ENCODE results near the gene SLC28A2. TPM values are rescaled to one million over a fixed set of nuclear protein-coding genes. Genes with fewer than 3 reads are reported as not detected.

The SLC28A2 gene
- total RNA-seq, 1 experiment from 2014 or later, result 0.23 TPM

DNA sequence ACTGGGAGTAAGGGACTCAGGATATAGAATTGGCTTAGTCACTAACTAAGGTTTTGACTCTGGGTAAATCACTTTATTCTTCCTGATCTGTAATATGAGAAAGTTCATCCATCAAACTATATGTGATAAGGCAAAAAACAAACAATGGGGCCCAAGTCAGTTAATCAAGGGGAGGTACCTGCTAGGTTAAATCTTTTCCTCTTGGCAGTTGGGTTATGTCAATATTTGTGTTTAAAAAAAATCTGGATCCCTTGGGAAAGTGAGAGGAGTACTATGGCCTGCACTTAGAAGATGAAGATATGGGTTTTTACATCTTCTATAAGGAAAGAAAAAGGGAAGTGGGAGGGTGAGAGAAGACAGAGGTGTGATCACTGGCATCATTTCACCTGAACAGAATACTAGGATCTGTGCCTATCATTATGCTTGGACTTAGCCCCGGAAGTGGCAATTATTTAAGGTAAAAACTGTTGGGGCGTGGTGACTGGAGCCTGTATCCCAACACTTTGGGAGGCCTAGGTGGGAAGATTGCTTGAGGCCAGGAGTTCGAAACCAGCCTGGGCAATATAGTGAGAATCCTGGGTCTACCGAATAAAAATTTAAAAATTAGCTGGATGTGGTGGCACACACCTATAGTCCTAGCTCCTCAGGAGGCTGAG is 2.8 kb upstream of the SLC28A2 start:
- in situ Hi-C loops (cut with HindIII; ENCODE audit: low pct_unique_long_range_greater_than_20kb, low sequenced_read_pairs) (no loop called here), intact Hi-C loops (cut with micrococcal nuclease; ENCODE audit: unreplicated experiment) (no loop called here)
- DNase-seq (ENCODE audit: low read depth, low spot score), result no peak
- no peaks in the 10 kb centered on the region for H3K27me3 ChIP-seq (ENCODE audit: control insufficient read depth, insufficient read depth, low read length)
- TF ChIP-seq TCF7L2 (IDR thresholded peaks at IDR 0.05; ENCODE audit: low read depth, low read length) (no peak), SIN3A (IDR thresholded peaks at IDR 0.05; ENCODE audit: borderline replicate concordance, insufficient read depth, low read depth, low read length) (no peak), POLR2AphosphoS5 (IDR thresholded peaks at IDR 0.05; ENCODE audit: low read depth, low read length) (no peak)
- TF ChIP-seq, protein P1, sequence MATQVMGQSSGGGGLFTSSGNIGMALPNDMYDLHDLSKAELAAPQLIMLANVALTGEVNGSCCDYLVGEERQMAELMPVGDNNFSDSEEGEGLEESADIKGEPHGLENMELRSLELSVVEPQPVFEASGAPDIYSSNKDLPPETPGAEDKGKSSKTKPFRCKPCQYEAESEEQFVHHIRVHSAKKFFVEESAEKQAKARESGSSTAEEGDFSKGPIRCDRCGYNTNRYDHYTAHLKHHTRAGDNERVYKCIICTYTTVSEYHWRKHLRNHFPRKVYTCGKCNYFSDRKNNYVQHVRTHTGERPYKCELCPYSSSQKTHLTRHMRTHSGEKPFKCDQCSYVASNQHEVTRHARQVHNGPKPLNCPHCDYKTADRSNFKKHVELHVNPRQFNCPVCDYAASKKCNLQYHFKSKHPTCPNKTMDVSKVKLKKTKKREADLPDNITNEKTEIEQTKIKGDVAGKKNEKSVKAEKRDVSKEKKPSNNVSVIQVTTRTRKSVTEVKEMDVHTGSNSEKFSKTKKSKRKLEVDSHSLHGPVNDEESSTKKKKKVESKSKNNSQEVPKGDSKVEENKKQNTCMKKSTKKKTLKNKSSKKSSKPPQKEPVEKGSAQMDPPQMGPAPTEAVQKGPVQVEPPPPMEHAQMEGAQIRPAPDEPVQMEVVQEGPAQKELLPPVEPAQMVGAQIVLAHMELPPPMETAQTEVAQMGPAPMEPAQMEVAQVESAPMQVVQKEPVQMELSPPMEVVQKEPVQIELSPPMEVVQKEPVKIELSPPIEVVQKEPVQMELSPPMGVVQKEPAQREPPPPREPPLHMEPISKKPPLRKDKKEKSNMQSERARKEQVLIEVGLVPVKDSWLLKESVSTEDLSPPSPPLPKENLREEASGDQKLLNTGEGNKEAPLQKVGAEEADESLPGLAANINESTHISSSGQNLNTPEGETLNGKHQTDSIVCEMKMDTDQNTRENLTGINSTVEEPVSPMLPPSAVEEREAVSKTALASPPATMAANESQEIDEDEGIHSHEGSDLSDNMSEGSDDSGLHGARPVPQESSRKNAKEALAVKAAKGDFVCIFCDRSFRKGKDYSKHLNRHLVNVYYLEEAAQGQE (IDR thresholded peaks at IDR 0.05; ENCODE audit: insufficient read depth in 1 of 2, low read depth in 2 of 2, low read length in 1 of 2), result no peak
- TF ChIP-seq, protein P2, sequence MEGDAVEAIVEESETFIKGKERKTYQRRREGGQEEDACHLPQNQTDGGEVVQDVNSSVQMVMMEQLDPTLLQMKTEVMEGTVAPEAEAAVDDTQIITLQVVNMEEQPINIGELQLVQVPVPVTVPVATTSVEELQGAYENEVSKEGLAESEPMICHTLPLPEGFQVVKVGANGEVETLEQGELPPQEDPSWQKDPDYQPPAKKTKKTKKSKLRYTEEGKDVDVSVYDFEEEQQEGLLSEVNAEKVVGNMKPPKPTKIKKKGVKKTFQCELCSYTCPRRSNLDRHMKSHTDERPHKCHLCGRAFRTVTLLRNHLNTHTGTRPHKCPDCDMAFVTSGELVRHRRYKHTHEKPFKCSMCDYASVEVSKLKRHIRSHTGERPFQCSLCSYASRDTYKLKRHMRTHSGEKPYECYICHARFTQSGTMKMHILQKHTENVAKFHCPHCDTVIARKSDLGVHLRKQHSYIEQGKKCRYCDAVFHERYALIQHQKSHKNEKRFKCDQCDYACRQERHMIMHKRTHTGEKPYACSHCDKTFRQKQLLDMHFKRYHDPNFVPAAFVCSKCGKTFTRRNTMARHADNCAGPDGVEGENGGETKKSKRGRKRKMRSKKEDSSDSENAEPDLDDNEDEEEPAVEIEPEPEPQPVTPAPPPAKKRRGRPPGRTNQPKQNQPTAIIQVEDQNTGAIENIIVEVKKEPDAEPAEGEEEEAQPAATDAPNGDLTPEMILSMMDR (IDR thresholded peaks at IDR 0.05), result no peak
- no peaks in the 10 kb centered on the region; the same call in 1 of the 2 replicates for H3K9me3 ChIP-seq (ENCODE audit: control insufficient read depth, insufficient read depth, low read depth, low read length)
- ChIA-PET POLR2A (no interaction called here), CTCF (no interaction called here)
- H3K4me3 ChIP-seq (ENCODE audit: low read depth in 2 of 2, low read length in 2 of 2), result no peak overlapping the region
- no peaks in the 10 kb centered on the region for H3K36me3 ChIP-seq (ENCODE audit: control insufficient read depth, insufficient read depth, low read length)
- no TSS peak for BruUV-seq (replicated peaks)
- H3K27ac ChIP-seq (ENCODE audit: low read length), result no peak overlapping the region
- H3K4me1 ChIP-seq (ENCODE audit: control insufficient read depth, insufficient read depth, low read length), result no peaks in the 10 kb centered on the region
- ATAC-seq, result no peak

DNA sequence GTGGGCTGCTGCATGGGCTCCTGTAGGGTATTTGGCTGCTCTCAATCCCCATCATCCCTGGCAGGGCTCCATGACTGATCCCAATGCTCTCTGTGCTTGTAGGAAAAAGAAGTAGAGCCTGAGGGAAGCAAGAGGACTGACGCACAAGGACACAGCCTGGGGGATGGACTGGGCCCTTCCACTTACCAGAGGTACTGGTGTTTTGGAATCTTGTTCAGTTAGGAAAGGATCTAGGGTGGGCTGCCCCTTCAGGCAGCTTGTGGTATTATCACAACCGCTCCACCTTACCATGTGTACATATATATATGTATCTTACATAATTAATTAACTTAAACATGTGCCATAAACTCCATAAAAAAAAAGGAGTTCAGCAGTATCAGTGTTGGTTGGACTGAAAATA is 1.3 kb downstream of the SLC28A2 start:
- no peak for ATAC-seq

More for the DNA sequence above, 1.3 kb downstream of the SLC28A2 start:
- intact Hi-C loops (cut with micrococcal nuclease; ENCODE audit: unreplicated experiment), result no loop called here
- Histone ChIP-seq H3K4me3 (ENCODE audit: low read depth in 2 of 2, low read length in 2 of 2) (no peak overlapping the region), H3K27ac (ENCODE audit: low read length) (peak overlapping the region; percentile 48; the same call in 1 of the 2 replicates), H3K27me3 (ENCODE audit: control insufficient read depth, insufficient read depth, low read length) (no peaks in the 10 kb centered on the region), H3K4me1 (ENCODE audit: control insufficient read depth, insufficient read depth, low read length) (no peaks in the 10 kb centered on the region), H3K9me3 (ENCODE audit: control insufficient read depth, insufficient read depth, low read depth, low read length) (no peaks in the 10 kb centered on the region; the same call in 1 of the 2 replicates), H3K36me3 (ENCODE audit: control insufficient read depth, insufficient read depth, low read length) (no peaks in the 10 kb centered on the region)
- POLR2A ChIA-PET, result no interaction called here
- CTCF ChIA-PET, result interaction anchor here (0.7 to 1.0 kb wide), 2 partner anchors 19 to 571 kb away, joined by 3 read pairs; no protein-coding TSS in a partner anchor
- TF ChIP-seq SIN3A (IDR thresholded peaks at IDR 0.05; ENCODE audit: borderline replicate concordance, insufficient read depth, low read depth, low read length), result no peak
- TF ChIP-seq, protein P2 (IDR thresholded peaks at IDR 0.05), result peak; percentile 35; the same call in 1 of the 2 replicates
- in situ Hi-C loops (cut with HindIII; ENCODE audit: low pct_unique_long_range_greater_than_20kb, low sequenced_read_pairs), result no loop called here
- no TSS peak for BruUV-seq (replicated peaks)
- DNase-seq (ENCODE audit: low read depth, low spot score), result no peak
